NCI-H2196 treated with DMSO at 0.1 percent for 48 hours (cell line): ENCODE measurements around the gene AUTS2.

Experiments
- DNase-seq: peaks from one replicate; lab custom pipeline; 2025; ENCODE audit not compliant: unreplicated experiment; lab: John Stamatoyannopoulos, UW

The AUTS2 gene

GRCh38 chr7:69813637-69814240 is 215.5 kb downstream of the AUTS2 start:
- DNase-seq = no peak

- DNase-seq = no peak
Measured at GRCh38 chr7:69814421-69814962, 216.2 kb downstream of the AUTS2 start.

GRCh38 chr7:69816501-69816900 is 218.2 kb downstream of the AUTS2 start:
- no peak for DNase-seq

GRCh38 chr7:69817121-69817520 is 218.8 kb downstream of the AUTS2 start:
- no peak for DNase-seq

GRCh38 chr7:69817841-69818635 is 219.8 kb downstream of the AUTS2 start:
- no peak for DNase-seq

GRCh38 chr7:69818636-69819332 is 220.5 kb downstream of the AUTS2 start:
- DNase-seq = no peak

- no peak for DNase-seq
Measured at GRCh38 chr7:69819333-69819705, 221.0 kb downstream of the AUTS2 start.

- DNase-seq = no peak
Measured at GRCh38 chr7:69820479-69821192, 222.4 kb downstream of the AUTS2 start.

GRCh38 chr7:69822386-69822785 is 224.1 kb downstream of the AUTS2 start:
- DNase-seq = no peak

GRCh38 chr7:69823151-69823744 is 225.0 kb downstream of the AUTS2 start:
- DNase-seq = no peak

GRCh38 chr7:69825113-69825972 is 227.1 kb downstream of the AUTS2 start:
- DNase-seq = no peak

- DNase-seq = no peak
Measured at GRCh38 chr7:69826283-69826682, 228.0 kb downstream of the AUTS2 start.

- DNase-seq = no peak
Measured at GRCh38 chr7:69827140-69827539, 228.9 kb downstream of the AUTS2 start.

GRCh38 chr7:69827558-69827957 is 229.3 kb downstream of the AUTS2 start:
- no peak for DNase-seq

GRCh38 chr7:69832356-69832755 is 234.1 kb downstream of the AUTS2 start:
- no peak for DNase-seq

- no peak for DNase-seq
Measured at GRCh38 chr7:69833964-69834363, 235.7 kb downstream of the AUTS2 start.

GRCh38 chr7:69836702-69837101 is 238.4 kb downstream of the AUTS2 start:
- no peak for DNase-seq

- no peak for DNase-seq
Measured at GRCh38 chr7:69837387-69838068, 239.3 kb downstream of the AUTS2 start.

GRCh38 chr7:69839782-69840181 is 241.5 kb downstream of the AUTS2 start:
- DNase-seq = no peak
